Glutamatergic neuron (in vitro differentiated cells): ENCODE data around the gene NUB1. TPM values are rescaled to one million over a fixed set of nuclear protein-coding genes. Genes with fewer than 3 reads are reported as not detected.

Source experiments
- DNase-seq: peaks from one replicate; pipeline ENCODE4 v3.0.0; 2022
- H3K27ac Mint-ChIP-seq: one replicate; pipeline ENCODE4 v1.8.0; 2020; ENCODE audit warnings: mild to moderate bottlenecking, mixed read lengths, inconsistent platforms; ENCODE audit not compliant: unreplicated experiment
- H3K27me3 Mint-ChIP-seq: one replicate; pipeline ENCODE4 v1.8.0; 2020; ENCODE audit warnings: mild to moderate bottlenecking, moderate library complexity, mixed read lengths, inconsistent platforms; ENCODE audit not compliant: unreplicated experiment
- H3K36me3 Mint-ChIP-seq: one replicate; pipeline ENCODE4 v1.8.0; 2020; ENCODE audit warnings: mild to moderate bottlenecking, mixed read lengths, inconsistent platforms; ENCODE audit not compliant: unreplicated experiment
- H3K4me1 Mint-ChIP-seq: one replicate; pipeline ENCODE4 v1.8.0; 2020; ENCODE audit warnings: mild to moderate bottlenecking, low read depth, mixed read lengths, inconsistent platforms; ENCODE audit not compliant: unreplicated experiment
- H3K4me3 Mint-ChIP-seq: one replicate; pipeline ENCODE4 v1.8.0; 2020; ENCODE audit warnings: mild to moderate bottlenecking, mixed read lengths, inconsistent platforms; ENCODE audit not compliant: unreplicated experiment
- H3K9me3 Mint-ChIP-seq: one replicate; pipeline ENCODE4 v1.8.0; 2020; ENCODE audit warnings: mild to moderate bottlenecking, moderate library complexity, mixed read lengths, inconsistent platforms; ENCODE audit not compliant: unreplicated experiment
- CTCF ChIP-seq: fragments of 200-600 bp; sonication (generic); IDR thresholded peaks from one replicate; pipeline ENCODE4 v1.5.0; 2021; ENCODE audit not compliant: partially characterized antibody, unreplicated experiment
- total RNA-seq: library from RNA; stranded (reverse); fragmentation: NEBNext Ultra II Directional; extraction: Animal tissue kit (Norgen Biotek cat#: 25700); gene quantifications from one replicate; pipeline ENCODE4 v1.2.1, GENCODE V29; 2021; ENCODE audit not compliant: unreplicated experiment

The NUB1 gene
- total RNA-seq, 1 donor from 2014 or later: 41.6 TPM

- TF ChIP-seq CTCF: no peak
- peaks cover 1% of the 10 kb centered on the region for H3K27me3 Mint-ChIP-seq
- H3K36me3 Mint-ChIP-seq: peaks cover 12% of the 10 kb centered on the region
- no peak overlapping the region for H3K27ac Mint-ChIP-seq
- peaks cover 3% of the 10 kb centered on the region for H3K4me1 Mint-ChIP-seq
- peaks cover 8% of the 10 kb centered on the region for H3K9me3 Mint-ChIP-seq
- H3K4me3 Mint-ChIP-seq: no peak overlapping the region
- DNase-seq: no peak
These were observed 84.9 kb downstream of the NUB1 start for GRCh38 chr7:151426441-151426903.

- H3K27ac Mint-ChIP-seq: no peak overlapping the region
These were observed 85.5 kb downstream of the NUB1 start for GRCh38 chr7:151426904-151427704.

GRCh38 chr7:151427705-151428377 is 86.2 kb downstream of the NUB1 start:
- Mint-ChIP-seq H3K27ac (no peak overlapping the region), H3K27me3 (peaks cover 1% of the 10 kb centered on the region), H3K9me3 (peaks cover 7% of the 10 kb centered on the region), H3K4me3 (no peak overlapping the region), H3K4me1 (peaks cover 3% of the 10 kb centered on the region), H3K36me3 (no peaks in the 10 kb centered on the region)
- no peak for DNase-seq
- TF ChIP-seq CTCF: no peak

More at GRCh38 chr7:151426904-151427704, 85.5 kb downstream of the NUB1 start:
- peaks cover 3% of the 10 kb centered on the region for H3K4me1 Mint-ChIP-seq
- no peak for DNase-seq
- H3K4me3 Mint-ChIP-seq: no peak overlapping the region
- H3K36me3 Mint-ChIP-seq: peaks cover 6% of the 10 kb centered on the region
- H3K27me3 Mint-ChIP-seq: peaks cover 1% of the 10 kb centered on the region
- TF ChIP-seq CTCF: no peak
- H3K9me3 Mint-ChIP-seq: peaks cover 8% of the 10 kb centered on the region

Other genes starting within 250 kb of the NUB1 start
- gene GBX1, start 174.1 kb upstream of the NUB1 start, total RNA-seq: not detected
- not detected for gene ASB10, start 154.6 kb upstream of the NUB1 start, total RNA-seq
- not detected for gene H2BK1, start 131.3 kb upstream of the NUB1 start, total RNA-seq
- gene ABCF2, start 114.6 kb upstream of the NUB1 start, total RNA-seq: 39.1 TPM
- 38.1 TPM for gene CHPF2, start 109.3 kb upstream of the NUB1 start, total RNA-seq
- gene SMARCD3, start 93.1 kb upstream of the NUB1 start, total RNA-seq: 5.1 TPM
- gene WDR86, start 68.2 kb downstream of the NUB1 start, total RNA-seq: 70.5 TPM
- gene CRYGN, start 98.3 kb downstream of the NUB1 start, total RNA-seq: not detected
- 88.2 TPM for gene RHEB, start 178.1 kb downstream of the NUB1 start, total RNA-seq